GM12878 (cell line): Measurements from ENCODE around the gene CGN. TPM values are rescaled to one million over a fixed set of nuclear protein-coding genes. Genes with fewer than 3 reads are reported as not detected.

Experiments used
- ATAC-seq: fragments of 200-7000 bp; cut with Tn5 transposase; 3 replicates; pipeline ENCODE4 v1.9.1; 2020; ENCODE audit warnings: mild to moderate bottlenecking, moderate library complexity
- BruUV-seq: library from RNA; stranded (reverse); fragments of 400-500 nt; replicated peaks from 2 replicates; lab custom pipeline; 2021; lab: Mats Ljungman, UMichigan
- CTCF ChIA-PET: fragments of 300-600 bp; sonication (Branson Sonifier 250); formaldehyde crosslinking; extraction: SDS; loops from one replicate; lab custom pipeline; 2021; ENCODE audit warnings: inconsistent platforms; lab: Yijun Ruan, JAX
- POLR2A ChIA-PET: fragments of 350-600 bp; formaldehyde crosslinking; extraction: SDS; loops from one replicate; lab custom pipeline; 2021; ENCODE audit warnings: inconsistent platforms; lab: Charles Lee
- RAD21 ChIA-PET: fragments of 300-600 bp; sonication (Branson Sonifier 250); formaldehyde crosslinking; loops from one replicate; lab custom pipeline; 2023; ENCODE audit warnings: antibody characterized with exemption; ENCODE audit not compliant: unreplicated experiment; lab: Charles Lee
- SMC1A ChIA-PET: fragments of 300-600 bp; sonication (Branson Sonifier 250); formaldehyde crosslinking; loops from one replicate; lab custom pipeline; 2023; ENCODE audit not compliant: unreplicated experiment, uncharacterized antibody; lab: Charles Lee
- DNase-seq: peaks from one replicate; pipeline ENCODE4 v3.0.0-alpha.2; 2011; ENCODE audit warnings: low read depth, low spot score
- FAIRE-seq: peaks from 3 replicates; lab custom pipeline; 2011; peaks lifted over from hg19 to GRCh38; lab: Jason Lieb, UNC
- H2AFZ ChIP-seq: 2 replicates; pipeline ENCODE4 v1.6.0; 2011; ENCODE audit warnings: low read depth, low read length, control low read depth; ENCODE audit not compliant: control insufficient read depth
- H3K27ac ChIP-seq: 2 replicates; pipeline ENCODE4 v1.5.1; 2011; ENCODE audit warnings: control low read depth; ENCODE audit not compliant: control insufficient read depth, insufficient read depth
- H3K27me3 ChIP-seq, 2 experiments: replicated peaks in 1 of 2; 2 replicates each; pipeline versions ENCODE4 v1.6.0 to v1.6.1; 2011; ENCODE audit warnings: low read length in 1 of 2; ENCODE audit not compliant: control insufficient read depth in 2 of 2, insufficient read depth in 2 of 2
- H3K36me3 ChIP-seq, 2 experiments: 2 replicates each; pipeline ENCODE4 v1.5.1; 2011; ENCODE audit warnings: low read length in 1 of 2; ENCODE audit not compliant: control insufficient read depth in 2 of 2, insufficient read depth in 2 of 2
- H3K4me1 ChIP-seq: 2 replicates; pipeline ENCODE4 v1.6.1; 2011; ENCODE audit warnings: mild to moderate bottlenecking, low read length, moderate library complexity, mixed read lengths; ENCODE audit not compliant: control insufficient read depth, insufficient read depth
- H3K4me2 ChIP-seq: 2 replicates; pipeline ENCODE4 v1.6.0; 2011; ENCODE audit warnings: control low read depth; ENCODE audit not compliant: control insufficient read depth, insufficient read depth
- H3K4me3 ChIP-seq: fragments of 200-600 bp; sonication (generic); 2 replicates; pipeline ENCODE4 v1.5.1; 2016
- H3K79me2 ChIP-seq: 2 replicates; pipeline ENCODE4 v1.6.0; 2011; ENCODE audit warnings: low read length; ENCODE audit not compliant: control insufficient read depth, insufficient read depth
- H3K9ac ChIP-seq: 2 replicates; pipeline ENCODE4 v1.8.0; 2011; ENCODE audit warnings: low read length, control low read depth, mixed read lengths; ENCODE audit not compliant: control insufficient read depth, insufficient read depth
- H3K9me3 ChIP-seq: replicated peaks from 3 replicates; pipeline ENCODE4 v1.5.1; 2011; ENCODE audit warnings: mild to moderate bottlenecking, low read length; ENCODE audit not compliant: control insufficient read depth, insufficient read depth
- H4K20me1 ChIP-seq: 2 replicates; pipeline ENCODE4 v1.6.0; 2011; ENCODE audit not compliant: control insufficient read depth, insufficient read depth
- CREM ChIP-seq: IDR thresholded peaks from 2 replicates; pipeline ENCODE4 v1.6.1; 2014; ENCODE audit warnings: antibody characterized with exemption, low read depth
- JUND ChIP-seq: IDR thresholded peaks from 2 replicates; pipeline ENCODE4 v1.6.1; 2012; ENCODE audit warnings: low read depth, mild to moderate bottlenecking, low read length, improper control_type of control experiment, moderate library complexity
- PBX3 ChIP-seq: IDR thresholded peaks from 2 replicates; pipeline ENCODE4 v1.6.1; 2011; ENCODE audit warnings: mild to moderate bottlenecking, low read depth, low read length, moderate library complexity; ENCODE audit not compliant: insufficient replicate concordance
- POLR2AphosphoS5 ChIP-seq: IDR thresholded peaks from 2 replicates; pipeline ENCODE4 v1.6.1; 2011; ENCODE audit warnings: mild to moderate bottlenecking, low read length, inconsistent platforms
- RUNX3 ChIP-seq: IDR thresholded peaks from 2 replicates; pipeline ENCODE4 v1.6.1; 2012; ENCODE audit warnings: low read length, inconsistent platforms
- SREBF1 ChIP-seq: IDR thresholded peaks from 2 replicates; pipeline ENCODE4 v1.6.1; 2012; ENCODE audit warnings: mild to moderate bottlenecking, low read length
- SREBF2 ChIP-seq: IDR thresholded peaks from 2 replicates; pipeline ENCODE4 v1.6.1; 2012; ENCODE audit warnings: mild to moderate bottlenecking, low read length
- SUZ12 ChIP-seq: fragments of 200-600 bp; sonication (generic); IDR thresholded peaks from one replicate; pipeline ENCODE4 v1.6.1; 2018; ENCODE audit warnings: antibody characterized with exemption, mild to moderate bottlenecking; ENCODE audit not compliant: unreplicated experiment
- TCF12 ChIP-seq: IDR thresholded peaks from 2 replicates; pipeline ENCODE4 v1.6.1; 2011; ENCODE audit warnings: low read depth, mild to moderate bottlenecking, low read length
- TCF7 ChIP-seq: IDR thresholded peaks from 2 replicates; pipeline ENCODE4 v1.6.1; 2014; ENCODE audit warnings: antibody characterized with exemption, borderline replicate concordance
- ZZZ3 ChIP-seq: IDR thresholded peaks from 2 replicates; pipeline ENCODE4 v1.6.1; 2011; ENCODE audit warnings: low read depth; ENCODE audit not compliant: control insufficient read depth, insufficient read length
- WGBS: methylation state at CpG from one replicate; pipeline ENCODE4 v1.1.6; 2016; ENCODE audit warnings: low lambda C conversion rate; ENCODE audit not compliant: insufficient replicate concordance, insufficient coverage; ENCODE audit errors: missing lambda C conversion rate; 5-methylcytosine and 5-hydroxymethylcytosine counted together
- in situ Hi-C: fragments of 300-500 bp; cut with MboI; formaldehyde crosslinking; loops from 9 replicates; pipeline ENCODE4 v1.14.3; 2018; ENCODE audit warnings: mixed read lengths
- intact Hi-C: fragments of 100-400 bp; cut with micrococcal nuclease; formaldehyde crosslinking; loops from one replicate; pipeline ENCODE4 v1.14.2; 2022; ENCODE audit not compliant: unreplicated experiment
- polyA plus RNA-seq, 11 experiments: library from polyadenylated mRNA; depleted of rRNA in 4 of 11; unstranded in 6 of 11; stranded (reverse) in 5 of 11; fragments of >200 nt; fragmentation: Nextera tagmentation in 4 of 11; fragmentation: Illumina TruSeq in 1 of 11; extraction: Ambion mirVana in 4 of 11; extraction: Trizol in 1 of 11; gene quantifications; 1 replicate in 1 of 11; 2 replicates in 10 of 11; pipeline versions ENCODE4 v1.2.1 to v1.2.3, GENCODE V29; 2011 to 2016; ENCODE audit warnings: inconsistent platforms in 2 of 11, missing spikeins in 2 of 11, low read depth in 1 of 11
- total RNA-seq, 4 experiments: library from RNA; depleted of rRNA in 3 of 4; stranded (reverse); fragments of >200 nt in 3 of 4; fragmentation: Illumina TruSeq in 1 of 4; extraction: Trizol in 1 of 4; gene quantifications; 2 replicates each; pipeline versions ENCODE4 v1.2.1 to v1.2.3, GENCODE V29; 2013 to 2021
- TF ChIP-seq, protein P1 (sequence below): IDR thresholded peaks from 2 replicates; pipeline ENCODE4 v1.6.1; 2011; ENCODE audit warnings: low read depth, low read length, improper control_type of control experiment, borderline replicate concordance

CGN gene
- total and polyA plus RNA-seq, 10 of the 15 experiments (the other 5 are each of a cell fraction or from before 2014, with no cell fraction given), result 0.11 to 6.5 (median 3.4) TPM

DNA sequence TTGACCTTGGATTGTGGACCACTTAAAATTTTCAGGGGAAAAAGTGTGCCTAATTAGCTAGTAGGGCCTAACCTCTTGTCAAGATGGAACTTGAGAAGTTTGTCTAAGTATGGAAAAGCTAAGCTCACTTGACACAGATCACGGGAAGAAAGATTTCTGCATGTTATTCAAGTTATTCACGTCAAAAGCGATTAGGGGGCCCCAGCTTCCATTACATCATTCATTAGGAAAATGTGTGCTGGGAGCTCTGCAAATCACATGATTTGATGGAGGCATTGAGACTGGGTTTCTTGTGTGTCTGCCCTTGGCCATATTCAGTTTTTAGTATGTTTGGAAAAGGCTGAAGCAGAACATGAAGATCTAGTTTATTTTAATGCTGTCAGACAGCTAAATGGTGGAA is 36.4 kb upstream of the CGN start:
- Histone ChIP-seq H2AFZ (peak overlapping the region; percentile 71), H4K20me1 (no peaks in the 10 kb centered on the region), H3K36me3 (no peaks in the 10 kb centered on the region), H3K9ac (peak overlapping the region; percentile 26; the same call in 1 of the 2 replicates), H3K79me2 (no peaks in the 10 kb centered on the region), H3K4me3 (no peak overlapping the region), H3K27me3 (no peaks in the 10 kb centered on the region), H3K27ac (peak overlapping the region; percentile 64), H3K4me2 (peak overlapping the region; percentile 54; the same call in 1 of the 2 replicates), H3K9me3 (no peaks in the 10 kb centered on the region)
- DNase-seq (no peak), FAIRE-seq (no peak), ATAC-seq (no peak)
- POLR2A ChIA-PET, result interaction anchor here (0.6 to 1.3 kb wide), 3 partner anchors 10 to 46 kb away, joined by 3 to 8 read pairs (median 7); no protein-coding TSS in a partner anchor
- RAD21 ChIA-PET, result interaction anchor here (1.0 to 2.3 kb wide), 6 partner anchors 10 to 174 kb away, joined by 3 to 10 read pairs (median 6); partner anchors contain the start of gene POGZ
- no TSS peak for BruUV-seq
- SMC1A ChIA-PET, result interaction anchor here (0.6 to 2.6 kb wide), 12 partner anchors 9 to 309 kb away, joined by 3 to 13 read pairs (median 4); partner anchors contain the start of gene POGZ
- WGBS, result 70% methylated on average over 3 of the region's 3 CpGs
- CTCF ChIA-PET, result interaction anchor here (0.9 to 3.5 kb wide), 5 partner anchors 10 to 30 kb away, joined by 3 to 17 read pairs (median 5); partner anchors contain the start of gene POGZ
- intact Hi-C loops, result no loop called here
- in situ Hi-C loops, result no loop called here
- TF ChIP-seq SUZ12, result no peak
- no peak for TF ChIP-seq RUNX3
- TF ChIP-seq TCF12, result no peak
- TF ChIP-seq, protein P1, sequence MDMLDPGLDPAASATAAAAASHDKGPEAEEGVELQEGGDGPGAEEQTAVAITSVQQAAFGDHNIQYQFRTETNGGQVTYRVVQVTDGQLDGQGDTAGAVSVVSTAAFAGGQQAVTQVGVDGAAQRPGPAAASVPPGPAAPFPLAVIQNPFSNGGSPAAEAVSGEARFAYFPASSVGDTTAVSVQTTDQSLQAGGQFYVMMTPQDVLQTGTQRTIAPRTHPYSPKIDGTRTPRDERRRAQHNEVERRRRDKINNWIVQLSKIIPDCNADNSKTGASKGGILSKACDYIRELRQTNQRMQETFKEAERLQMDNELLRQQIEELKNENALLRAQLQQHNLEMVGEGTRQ, result no peak
- TF ChIP-seq ZZZ3, result no peak
- TF ChIP-seq SREBF1, result no peak
- TF ChIP-seq JUND, result no peak
- no peak for TF ChIP-seq SREBF2
- no peak for TF ChIP-seq TCF7
- TF ChIP-seq CREM, result no peak
- TF ChIP-seq POLR2AphosphoS5, result no peak
- no peak for TF ChIP-seq PBX3
- TF ChIP-seq, all 136 proteins: peak for 0
- H3K4me1 ChIP-seq, result peaks cover 18% of the 10 kb centered on the region
